T-cell (primary cell): ENCODE measurements around the gene AGPAT4. TPM values are rescaled to one million over a fixed set of nuclear protein-coding genes. Genes with fewer than 3 reads are reported as not detected.

Experiments
- ATAC-seq, 4 experiments: fragments of 200-7000 bp in 3 of 4; fragments of 150-1000 bp in 1 of 4; cut with Tn5 transposase; replicated peaks in 1 of 4; 1 replicate in 3 of 4; 2 replicates in 1 of 4; pipeline ENCODE4 v1.10.0; 2021; ENCODE audit warnings: moderate library complexity in 3 of 4, mild to moderate bottlenecking in 2 of 4, moderate number of reproducible peaks in 1 of 4
- CTCF ChIA-PET, 2 donors: fragments of 300-600 bp; sonication (Branson Sonifier 250); formaldehyde crosslinking; loops; one replicate each; lab custom pipeline; 2022; ENCODE audit warnings: antibody characterized with exemption in 2 of 2; lab: Charles Lee
- POLR2A ChIA-PET, 2 donors: fragments of 300-600 bp; sonication (Branson Sonifier 250); formaldehyde crosslinking; loops; one replicate each; lab custom pipeline; 2022; ENCODE audit warnings: antibody characterized with exemption in 2 of 2; lab: Charles Lee
- DNase-seq, 35 experiments: peaks; one replicate each; pipeline versions ENCODE4 v3.0.0 to v3.0.0-alpha.2; 2013 to 2023
- H3K27ac ChIP-seq: one replicate; pipeline ENCODE4 v1.5.1; 2013; ENCODE audit warnings: low read length
- H3K27me3 ChIP-seq, 2 experiments: replicated peaks in 1 of 2; 1 replicate in 1 of 2; 2 replicates in 1 of 2; pipeline versions ENCODE4 v1.6.1 to v1.7.0; 2013; ENCODE audit warnings: low read length in 1 of 2, mixed read lengths in 1 of 2; ENCODE audit not compliant: control insufficient read depth in 2 of 2, insufficient read depth in 2 of 2; ENCODE audit errors: extremely low read depth in 1 of 2
- H3K36me3 ChIP-seq, 2 donors: 1 replicate in 1 of 2; 2 replicates in 1 of 2; pipeline versions ENCODE4 v1.6.1 to v1.7.0; 2013; ENCODE audit warnings: low read length in 1 of 2; ENCODE audit not compliant: control insufficient read depth in 2 of 2, insufficient read depth in 1 of 2; ENCODE audit errors: extremely low read depth in 1 of 2
- H3K4me1 ChIP-seq, 2 experiments: 1 replicate in 1 of 2; 2 replicates in 1 of 2; pipeline versions ENCODE4 v1.6.1 to v1.7.0; 2013; ENCODE audit warnings: low read length in 2 of 2, mixed read lengths in 1 of 2; ENCODE audit not compliant: insufficient read depth in 2 of 2, control insufficient read depth in 1 of 2; ENCODE audit errors: extremely low read depth in 1 of 2
- H3K4me3 ChIP-seq, 2 donors: 1 replicate in 1 of 2; 2 replicates in 1 of 2; pipeline versions ENCODE4 v1.5.1 to v1.7.0; 2013; ENCODE audit warnings: mild to moderate bottlenecking in 2 of 2, low read length in 1 of 2, moderate library complexity in 1 of 2; ENCODE audit not compliant: control insufficient read depth in 1 of 2; ENCODE audit errors: extremely low read depth in 1 of 2
- H3K9me3 ChIP-seq: 2 replicates; pipeline ENCODE4 v1.7.0; 2013
- H3K27ac Mint-ChIP-seq, 2 donors: one replicate each; pipeline ENCODE4 v1.8.0; 2020 to 2021; ENCODE audit warnings: mild to moderate bottlenecking in 2 of 2, mixed read lengths in 2 of 2
- H3K27me3 Mint-ChIP-seq, 2 donors: one replicate each; pipeline ENCODE4 v1.8.0; 2021 to 2022; ENCODE audit warnings: mixed read lengths in 2 of 2
- H3K36me3 Mint-ChIP-seq: one replicate; pipeline ENCODE4 v1.8.0; 2021; ENCODE audit warnings: mixed read lengths
- H3K4me1 Mint-ChIP-seq, 3 donors: one replicate each; pipeline ENCODE4 v1.8.0; 2020 to 2022; ENCODE audit warnings: mixed read lengths in 3 of 3, mild to moderate bottlenecking in 1 of 3
- H3K4me3 Mint-ChIP-seq, 3 donors: one replicate each; pipeline ENCODE4 v1.8.0; 2020 to 2022; ENCODE audit warnings: mild to moderate bottlenecking in 3 of 3, mixed read lengths in 3 of 3, moderate library complexity in 3 of 3
- H3K9me3 Mint-ChIP-seq, 3 donors: one replicate each; pipeline ENCODE4 v1.8.0; 2020 to 2022; ENCODE audit warnings: mixed read lengths in 3 of 3
- WGBS: methylation state at CpG from one replicate; pipeline ENCODE4 v1.1.5; 2013; ENCODE audit warnings: missing lambda C conversion rate; ENCODE audit not compliant: insufficient coverage; 5-methylcytosine and 5-hydroxymethylcytosine counted together
- total RNA-seq, 35 experiments: library from RNA in 6 of 35; stranded (reverse) in 6 of 35; fragments of 120-200 nt in 1 of 35; gene quantifications; one replicate each; pipeline versions ENCODE4 v1.2.1 to v1.2.4 and lab custom pipeline; 2013 to 2026

Gene AGPAT4
- total RNA-seq, 5 donors from 2014 or later (not counting 1 experiment from before 2014, with no cell fraction given), result 5.6 to 15.0 (median 6.3) TPM

DNA sequence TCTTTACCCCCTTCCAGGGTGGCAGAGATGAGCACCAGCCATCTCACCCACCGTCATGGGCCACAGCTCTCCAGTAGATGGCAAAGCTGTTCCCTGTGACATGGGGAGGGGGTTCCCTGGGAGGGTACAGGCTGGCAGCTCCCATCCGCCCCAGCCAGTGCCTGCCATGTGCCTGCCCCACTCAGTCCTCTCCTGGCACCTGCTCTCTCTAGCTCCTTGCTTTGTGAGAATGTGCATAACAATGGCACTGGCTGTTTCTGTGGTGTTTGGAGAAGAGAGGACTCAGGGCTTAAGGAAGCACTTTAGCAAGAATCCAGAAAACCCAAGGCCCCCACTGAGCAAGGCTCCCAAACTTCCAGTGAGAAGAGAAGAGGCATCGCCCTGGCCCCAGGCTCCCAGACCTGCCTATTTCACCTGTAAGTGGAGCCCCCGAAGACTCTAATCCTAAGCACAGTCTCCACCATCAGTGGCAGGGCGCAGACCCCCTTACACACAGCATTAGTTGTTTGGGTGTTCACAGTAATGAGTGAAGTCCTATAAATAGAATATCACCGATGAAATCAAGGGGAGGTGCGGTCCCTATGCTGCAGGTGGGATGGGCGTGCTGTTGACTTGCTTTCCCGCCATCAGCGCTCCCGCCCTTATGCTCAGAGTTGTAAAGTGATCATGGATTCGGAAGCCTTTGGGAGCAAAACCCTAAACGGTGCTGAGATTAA lies 110.2 kb downstream of the AGPAT4 start:
- no peaks in the 10 kb centered on the region for H3K27me3 ChIP-seq
- DNase-seq (no peak), ATAC-seq (no peak)
- WGBS, result 96% methylated on average over 7 of the region's 13 CpGs
- H3K4me1 ChIP-seq, result no peaks in the 10 kb centered on the region
- H3K4me3 ChIP-seq, result no peak overlapping the region
- H3K9me3 Mint-ChIP-seq, result no peaks in the 10 kb centered on the region
- no peak overlapping the region for H3K27ac Mint-ChIP-seq
- H3K36me3 ChIP-seq, result peaks cover 14 to 15% of the 10 kb centered on the region in 2 donors
- ChIA-PET POLR2A (no interaction called here), CTCF (no interaction called here)
- no peak overlapping the region for H3K27ac ChIP-seq
- H3K27me3 Mint-ChIP-seq, result no peaks in the 10 kb centered on the region
- H3K36me3 Mint-ChIP-seq, result peaks cover 42% of the 10 kb centered on the region
- no peak overlapping the region for H3K4me3 Mint-ChIP-seq
- no peaks in the 10 kb centered on the region for H3K9me3 ChIP-seq
- H3K4me1 Mint-ChIP-seq, result no peaks in the 10 kb centered on the region

DNA sequence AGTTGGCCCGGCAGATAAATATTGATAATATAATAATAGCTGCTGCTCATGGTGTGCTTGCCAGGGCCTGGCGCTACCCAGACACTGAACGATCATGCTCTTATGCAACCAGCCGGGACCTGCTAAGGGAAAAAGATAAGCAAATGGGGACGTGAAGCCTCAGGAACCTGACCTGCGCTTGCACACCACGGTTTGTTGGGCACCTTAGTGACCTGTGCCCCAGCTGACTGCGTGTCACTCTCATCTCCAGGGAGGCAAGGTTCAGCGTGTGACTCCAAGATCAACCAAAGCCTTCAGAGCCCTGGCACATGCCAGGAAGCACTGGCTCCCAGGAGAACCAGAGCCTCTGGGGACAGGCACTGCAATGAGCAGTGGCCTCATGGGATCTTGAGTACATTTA lies 111.1 kb downstream of the AGPAT4 start:
- H3K27ac ChIP-seq, result no peak overlapping the region
- Mint-ChIP-seq H3K4me1 (no peaks in the 10 kb centered on the region), H3K27me3 (no peaks in the 10 kb centered on the region), H3K9me3 (peaks cover 0 to 6% (median 3%) of the 10 kb centered on the region in 3 donors), H3K4me3 (no peak overlapping the region), H3K36me3 (peaks cover 49% of the 10 kb centered on the region), H3K27ac (no peak overlapping the region)
- ATAC-seq, result no peak
- ChIA-PET CTCF (no interaction called here), POLR2A (no interaction called here)
- no peaks in the 10 kb centered on the region for H3K27me3 ChIP-seq
- H3K4me1 ChIP-seq, result no peaks in the 10 kb centered on the region
- no peak overlapping the region for H3K4me3 ChIP-seq
- H3K36me3 ChIP-seq, result peaks cover 14 to 15% of the 10 kb centered on the region in 2 donors
- H3K9me3 ChIP-seq, result no peaks in the 10 kb centered on the region
- DNase-seq, result no peak
- 95% methylated on average over 6 of the region's 9 CpGs for WGBS

DNA sequence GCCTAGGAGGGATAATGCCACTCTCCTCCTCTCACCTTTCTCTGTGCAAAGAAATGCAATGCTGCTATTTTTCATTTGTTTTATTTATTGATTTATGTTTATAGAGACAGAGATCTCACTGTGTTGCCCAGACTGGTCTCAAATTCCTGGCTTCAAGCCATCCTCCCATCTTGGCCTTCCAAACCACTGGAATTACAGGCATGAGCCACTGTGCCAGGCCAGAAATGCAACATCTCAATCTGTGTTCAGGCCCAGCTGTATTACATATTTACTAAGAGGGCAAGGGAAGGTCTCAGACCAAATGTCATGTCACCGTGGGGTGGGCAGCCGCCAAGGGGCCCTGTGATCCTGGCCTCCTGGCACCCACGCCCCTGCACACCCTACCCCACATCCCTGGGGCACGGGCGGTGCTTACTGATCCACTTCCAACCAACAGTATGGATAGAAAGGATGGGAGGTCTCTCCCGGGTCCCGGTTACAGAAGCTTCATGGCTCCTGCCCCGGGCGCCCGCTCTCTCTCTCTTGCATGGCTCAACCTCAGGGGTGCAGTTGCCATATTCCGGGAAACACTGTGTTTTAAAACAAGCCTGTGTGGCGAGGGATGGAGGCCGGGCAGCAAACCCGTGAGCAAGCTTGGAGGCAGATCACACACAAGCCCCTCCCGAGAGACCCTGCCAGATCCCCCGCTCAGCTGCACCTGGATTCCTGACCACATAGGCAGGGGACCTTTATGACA lies 111.8 kb downstream of the AGPAT4 start:
- Mint-ChIP-seq H3K9me3 (peaks cover 0 to 8% (median 5%) of the 10 kb centered on the region in 3 donors), H3K27me3 (no peaks in the 10 kb centered on the region), H3K27ac (no peak overlapping the region), H3K4me3 (no peak overlapping the region), H3K36me3 (peaks cover 55% of the 10 kb centered on the region), H3K4me1 (no peaks in the 10 kb centered on the region)
- Histone ChIP-seq H3K27me3 (no peaks in the 10 kb centered on the region), H3K27ac (no peak overlapping the region), H3K4me3 (no peak overlapping the region), H3K9me3 (no peaks in the 10 kb centered on the region), H3K36me3 (peaks cover 14 to 15% of the 10 kb centered on the region in 2 donors), H3K4me1 (no peaks in the 10 kb centered on the region)
- over 99% methylated on average over 11 of the region's 16 CpGs for WGBS
- CTCF ChIA-PET, result no interaction called here
- POLR2A ChIA-PET, result no interaction called here
- DNase-seq (no peak), ATAC-seq (no peak)

DNA sequence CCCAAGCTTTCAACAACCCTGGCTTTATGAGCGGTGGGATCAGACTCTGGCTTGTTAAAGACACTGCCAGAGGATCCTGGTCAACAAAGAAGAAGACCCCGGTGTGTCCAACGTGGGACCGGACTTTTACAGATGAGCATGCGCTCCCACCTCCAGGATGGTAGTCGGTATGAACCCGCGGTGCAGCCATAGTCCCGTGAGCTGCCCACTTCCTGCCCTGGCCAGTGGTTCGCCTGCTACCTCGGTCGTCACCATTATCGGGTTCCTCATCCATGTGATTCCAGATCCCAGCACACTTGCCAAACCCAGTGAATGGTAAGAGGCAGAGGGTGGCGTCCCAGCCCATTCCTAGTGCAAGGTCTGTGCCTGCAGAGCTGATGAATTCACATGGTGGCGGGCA lies 112.7 kb downstream of the AGPAT4 start:
- DNase-seq (no peak), ATAC-seq (no peak)
- no peaks in the 10 kb centered on the region for H3K27me3 Mint-ChIP-seq
- H3K27ac Mint-ChIP-seq, result no peak overlapping the region
- Histone ChIP-seq H3K9me3 (no peaks in the 10 kb centered on the region), H3K27me3 (no peaks in the 10 kb centered on the region), H3K27ac (no peak overlapping the region), H3K4me3 (no peak overlapping the region), H3K4me1 (no peaks in the 10 kb centered on the region), H3K36me3 (peaks cover 14 to 15% of the 10 kb centered on the region in 2 donors)
- CTCF ChIA-PET, result no interaction called here
- no peaks in the 10 kb centered on the region for H3K4me1 Mint-ChIP-seq
- H3K36me3 Mint-ChIP-seq, result peaks cover 54% of the 10 kb centered on the region
- POLR2A ChIA-PET, result no interaction called here
- no peak overlapping the region for H3K4me3 Mint-ChIP-seq
- peaks cover 0 to 8% (median 8%) of the 10 kb centered on the region in 3 donors for H3K9me3 Mint-ChIP-seq
- 96% methylated on average over 11 of the region's 15 CpGs for WGBS

GRCh38 chr6:161154796-161155335 lies 119.0 kb downstream of the AGPAT4 start:
- no peak for DNase-seq
- Mint-ChIP-seq H3K4me1 (no peaks in the 10 kb centered on the region), H3K36me3 (peaks cover 33% of the 10 kb centered on the region), H3K27ac (no peak overlapping the region), H3K27me3 (no peaks in the 10 kb centered on the region), H3K4me3 (no peak overlapping the region), H3K9me3 (peaks cover 0 to 8% (median 8%) of the 10 kb centered on the region in 3 donors)
- Histone ChIP-seq H3K36me3 (peaks cover 0 to 6% of the 10 kb centered on the region in 2 donors), H3K9me3 (no peaks in the 10 kb centered on the region), H3K27me3 (no peaks in the 10 kb centered on the region), H3K4me1 (no peaks in the 10 kb centered on the region), H3K4me3 (no peak overlapping the region), H3K27ac (no peak overlapping the region)
- ChIA-PET POLR2A (no interaction called here), CTCF (interaction anchor here in 1 of 2 donors (0.6 kb wide), 1 partner anchor 16 kb away, joined by 3 read pairs; no protein-coding TSS in a partner anchor)
- no peak for ATAC-seq
- WGBS, result 98% methylated on average over 13 of the region's 13 CpGs

DNA sequence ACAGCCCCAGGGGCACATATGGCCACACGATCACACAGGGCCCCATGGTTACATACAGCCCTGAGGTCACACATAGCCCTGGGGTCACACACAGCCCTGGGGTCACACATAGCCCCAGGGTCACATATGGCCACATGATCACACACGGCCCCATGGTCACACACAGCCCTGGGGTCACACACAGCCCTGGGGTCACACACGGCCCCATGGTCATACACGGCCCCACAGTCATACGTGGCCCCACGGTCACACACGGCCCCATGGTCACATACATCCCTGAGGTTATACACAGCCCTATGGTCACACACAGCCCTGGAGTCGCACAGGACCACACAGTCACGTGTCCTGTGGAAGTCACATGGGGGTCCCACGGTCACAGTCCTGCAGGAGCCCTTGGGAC lies 120.1 kb downstream of the AGPAT4 start:
- Mint-ChIP-seq H3K36me3 (peaks cover 31% of the 10 kb centered on the region), H3K4me3 (no peak overlapping the region), H3K27ac (no peak overlapping the region), H3K4me1 (no peaks in the 10 kb centered on the region), H3K9me3 (peaks cover 0 to 8% (median 8%) of the 10 kb centered on the region in 3 donors), H3K27me3 (no peaks in the 10 kb centered on the region)
- ChIA-PET POLR2A (interaction anchor here in 1 of 2 donors (0.6 kb wide), 1 partner anchor 14 kb away, joined by 3 read pairs; no protein-coding TSS in a partner anchor), CTCF (interaction anchor here in 1 of 2 donors (1.0 to 1.1 kb wide), 2 partner anchors 217 to 220 kb away, joined by 3 to 4 read pairs; no protein-coding TSS in a partner anchor)
- H3K27me3 ChIP-seq, result no peaks in the 10 kb centered on the region
- no peak overlapping the region for H3K27ac ChIP-seq
- DNase-seq, result peak in 1 of 35 experiments; percentile 6
- no peaks in the 10 kb centered on the region for H3K9me3 ChIP-seq
- no peak overlapping the region for H3K4me3 ChIP-seq
- no peaks in the 10 kb centered on the region for H3K4me1 ChIP-seq
- 88% methylated on average over 10 of the region's 10 CpGs for WGBS
- no peak for ATAC-seq
- H3K36me3 ChIP-seq, result peaks cover under 1 to 3% of the 10 kb centered on the region in 2 donors
